Astrocyte (in vitro differentiated cells and primary cell): ENCODE results near the gene TAS2R40.

Experiments used
- CTCF ChIP-seq: IDR thresholded peaks from 2 replicates; pipeline ENCODE4 v1.5.1; 2011; ENCODE audit warnings: low read depth, mild to moderate bottlenecking, inconsistent platforms, low read length, moderate library complexity; ENCODE audit not compliant: insufficient read depth
- EZH2 ChIP-seq: IDR thresholded peaks from 2 replicates; pipeline ENCODE4 v1.6.1; 2012; ENCODE audit warnings: mild to moderate bottlenecking, low read length, inconsistent platforms; ENCODE audit not compliant: insufficient read depth

- no peak for TF ChIP-seq CTCF
- no peak for TF ChIP-seq EZH2
Observed at GRCh38 chr7:143258831-143259230, 37.0 kb downstream of the TAS2R40 start.
